Measurements from ENCODE around the gene ASIC4.

The ASIC4 gene

DNA sequence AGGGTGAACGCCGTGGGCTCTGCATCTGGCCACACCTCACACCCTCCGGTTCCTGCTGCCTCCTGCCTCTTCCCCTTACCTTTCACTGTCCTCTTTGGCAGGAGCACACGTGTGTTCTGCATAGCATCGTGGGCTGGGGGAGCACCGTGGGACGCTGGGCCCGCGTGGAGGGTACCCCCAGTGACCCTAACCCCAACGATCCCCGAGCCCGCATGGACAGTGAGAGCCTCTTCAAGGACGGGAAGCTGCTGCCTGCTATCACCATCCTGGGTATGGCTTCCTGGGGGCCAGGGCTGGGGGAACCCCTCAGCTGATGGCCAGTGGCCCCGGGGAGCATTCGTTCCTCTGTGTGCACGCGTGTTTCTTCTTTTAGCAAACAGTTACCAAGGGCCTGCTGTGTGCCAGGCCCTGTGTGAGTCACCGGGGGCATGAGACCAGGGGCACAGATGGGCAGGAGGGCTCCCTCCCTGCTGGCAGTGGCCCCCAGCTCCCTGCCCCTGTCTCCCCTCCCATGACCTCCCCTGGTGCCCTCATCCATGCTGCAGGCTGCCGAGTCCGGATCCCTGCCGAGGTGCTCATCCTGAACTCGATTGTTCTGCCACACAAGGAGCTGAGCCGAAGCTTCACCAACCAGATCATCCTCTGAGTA lies 8.0 kb upstream of the ASIC4 start:
- TF ChIP-seq, protein P1, sequence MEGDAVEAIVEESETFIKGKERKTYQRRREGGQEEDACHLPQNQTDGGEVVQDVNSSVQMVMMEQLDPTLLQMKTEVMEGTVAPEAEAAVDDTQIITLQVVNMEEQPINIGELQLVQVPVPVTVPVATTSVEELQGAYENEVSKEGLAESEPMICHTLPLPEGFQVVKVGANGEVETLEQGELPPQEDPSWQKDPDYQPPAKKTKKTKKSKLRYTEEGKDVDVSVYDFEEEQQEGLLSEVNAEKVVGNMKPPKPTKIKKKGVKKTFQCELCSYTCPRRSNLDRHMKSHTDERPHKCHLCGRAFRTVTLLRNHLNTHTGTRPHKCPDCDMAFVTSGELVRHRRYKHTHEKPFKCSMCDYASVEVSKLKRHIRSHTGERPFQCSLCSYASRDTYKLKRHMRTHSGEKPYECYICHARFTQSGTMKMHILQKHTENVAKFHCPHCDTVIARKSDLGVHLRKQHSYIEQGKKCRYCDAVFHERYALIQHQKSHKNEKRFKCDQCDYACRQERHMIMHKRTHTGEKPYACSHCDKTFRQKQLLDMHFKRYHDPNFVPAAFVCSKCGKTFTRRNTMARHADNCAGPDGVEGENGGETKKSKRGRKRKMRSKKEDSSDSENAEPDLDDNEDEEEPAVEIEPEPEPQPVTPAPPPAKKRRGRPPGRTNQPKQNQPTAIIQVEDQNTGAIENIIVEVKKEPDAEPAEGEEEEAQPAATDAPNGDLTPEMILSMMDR (IDR thresholded peaks at IDR 0.05; ENCODE audit: insufficient read depth, missing control alignments): no peak
- FAIRE-seq: no peak
- no peak for DNase-seq (ENCODE audit: insufficient read length, low spot score)

DNA sequence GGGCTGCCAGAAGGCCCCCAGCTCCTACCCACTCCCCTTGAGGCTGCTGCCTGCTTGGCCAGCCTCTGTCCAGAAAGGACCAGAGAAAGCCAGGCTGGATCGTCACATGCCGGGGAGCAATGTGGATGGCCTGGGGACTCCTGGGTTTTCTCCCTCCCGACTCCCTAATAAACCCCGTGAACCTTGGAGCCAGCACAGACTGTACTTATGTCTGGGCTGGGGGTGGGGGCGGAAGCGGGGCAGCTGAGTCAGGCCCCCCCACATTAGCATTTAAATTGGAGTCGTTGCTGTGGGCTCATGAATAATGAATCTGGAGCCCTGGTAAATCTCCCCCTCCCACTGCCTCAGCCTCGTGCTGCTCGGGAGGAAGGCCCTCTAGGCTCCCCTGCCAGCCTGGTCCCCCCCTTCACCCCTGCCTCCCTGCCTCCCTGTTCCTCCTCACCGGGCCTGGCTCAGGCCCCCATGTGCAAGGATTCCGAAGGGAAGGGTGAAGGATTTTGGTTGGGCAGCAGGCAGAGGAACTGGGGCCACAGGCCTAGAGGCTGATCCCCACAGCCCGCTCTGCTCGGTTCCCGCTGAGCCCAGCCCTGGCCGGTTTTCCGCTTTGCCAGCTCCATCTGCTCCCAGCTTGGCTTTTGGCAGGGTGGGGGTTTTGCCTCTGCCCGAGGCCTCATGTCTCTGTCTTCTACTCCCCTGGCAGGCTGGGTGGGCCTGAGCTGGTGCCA lies 7.3 kb upstream of the ASIC4 start:
- DNase-seq (ENCODE audit: insufficient read length, low spot score) (no peak), FAIRE-seq (no peak)
- TF ChIP-seq, protein P1 (IDR thresholded peaks at IDR 0.05; ENCODE audit: insufficient read depth, missing control alignments): no peak

DNA sequence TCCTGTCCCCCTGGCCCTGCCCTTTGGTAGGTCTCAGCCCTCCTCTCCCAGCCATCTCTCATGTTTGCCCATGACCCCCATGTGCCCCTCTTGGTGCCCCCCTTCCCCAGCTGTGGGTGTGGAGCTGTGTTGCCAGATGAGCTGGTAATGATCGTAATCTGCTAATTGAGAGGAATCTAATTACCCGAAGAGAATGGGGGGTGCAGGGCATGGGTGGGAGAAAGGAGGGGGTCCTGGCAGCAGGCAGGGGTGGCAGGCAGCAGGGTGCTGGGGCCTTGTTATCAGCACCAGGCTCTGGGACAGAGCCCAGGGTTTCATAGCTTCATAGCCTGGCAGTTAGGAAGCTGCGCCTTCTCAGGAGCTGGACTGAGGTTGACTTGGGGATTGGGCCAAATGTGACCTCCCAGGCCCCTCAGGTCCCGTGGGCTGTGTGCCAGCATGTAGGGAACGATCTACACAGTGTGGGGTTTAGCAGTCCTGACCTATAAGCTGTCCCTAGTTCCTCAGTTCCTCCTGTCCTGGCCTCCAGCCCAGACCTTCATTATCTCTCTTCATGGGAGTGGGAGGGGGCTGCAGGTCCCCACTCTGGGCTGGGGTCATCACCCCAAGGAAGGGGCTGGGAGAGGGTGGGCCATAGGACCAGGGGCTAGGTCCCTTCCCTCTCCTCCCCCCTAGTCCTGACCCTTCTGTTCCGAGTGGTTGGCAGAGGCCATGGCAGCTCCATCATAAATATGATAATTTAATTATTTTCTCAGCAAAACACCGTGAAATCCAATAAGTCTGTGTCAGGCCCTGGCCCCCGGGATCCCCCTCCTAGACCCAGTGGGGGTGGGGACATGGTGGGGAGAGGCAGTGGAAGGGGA lies 6.5 kb upstream of the ASIC4 start:
- DNase-seq (ENCODE audit: insufficient read length, low spot score) (no peak), FAIRE-seq (no peak)
- TF ChIP-seq, protein P1 (IDR thresholded peaks at IDR 0.05; ENCODE audit: insufficient read depth, missing control alignments): no peak

DNA sequence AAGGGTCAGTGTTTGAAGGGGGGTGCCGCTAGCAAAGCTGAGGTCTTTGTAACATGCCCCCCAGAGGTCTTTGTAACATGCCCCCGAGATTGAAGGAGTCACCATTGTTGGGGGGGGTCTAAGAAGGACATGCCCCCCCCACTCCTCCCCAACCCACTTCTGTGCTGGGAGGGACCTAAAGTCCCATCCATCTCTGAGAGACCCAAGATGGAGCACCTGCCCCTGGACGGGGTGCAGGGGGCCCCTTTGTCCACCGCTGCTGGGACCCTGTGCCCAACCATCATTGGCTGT lies 5.9 kb upstream of the ASIC4 start:
- TF ChIP-seq, protein P1 (IDR thresholded peaks at IDR 0.05; ENCODE audit: insufficient read depth, missing control alignments): no peak
- DNase-seq (ENCODE audit: insufficient read length, low spot score) (no peak), FAIRE-seq (no peak)

DNA sequence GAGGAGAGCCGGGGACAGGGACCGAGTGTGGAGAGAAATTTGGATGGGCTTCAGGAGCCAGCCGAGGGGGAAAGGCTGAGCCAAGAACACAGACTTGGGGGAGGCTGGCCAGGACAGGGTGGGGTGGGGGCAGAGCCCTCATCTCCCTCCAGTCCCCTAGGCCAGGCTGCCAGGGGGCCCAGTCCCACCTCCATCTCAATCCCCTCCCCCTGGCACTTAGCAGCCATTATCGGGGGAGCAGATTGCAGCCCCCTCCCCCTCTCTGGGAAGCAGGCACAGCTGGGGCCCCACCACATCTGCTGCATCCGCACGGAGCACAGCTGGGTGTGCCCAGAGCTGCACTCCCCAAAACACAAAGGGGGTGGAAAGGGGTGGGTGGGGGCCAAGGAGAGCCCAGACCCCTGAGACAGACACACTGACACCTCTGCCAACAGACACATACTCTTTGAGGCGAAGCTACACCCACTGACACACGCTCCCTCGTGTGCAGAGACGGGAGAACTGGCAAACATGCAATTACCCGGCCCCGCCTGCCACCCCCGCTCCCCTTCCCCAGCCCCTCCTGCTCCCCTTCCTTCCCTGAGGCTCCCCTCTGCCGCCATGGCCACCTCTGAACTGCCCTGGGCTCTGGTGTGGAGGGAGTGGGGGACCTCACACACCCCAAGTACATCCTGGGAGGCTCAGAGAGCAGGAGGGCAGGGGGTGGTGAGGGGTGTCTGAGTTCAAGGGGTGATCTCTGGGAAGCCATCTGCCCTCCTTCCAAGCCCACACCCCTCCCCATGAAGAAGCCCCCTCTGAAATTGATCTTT lies 5.1 kb upstream of the ASIC4 start:
- no peak for FAIRE-seq
- DNase-seq (ENCODE audit: insufficient read length, low spot score): no peak
- TF ChIP-seq, protein P1 (IDR thresholded peaks at IDR 0.05; ENCODE audit: insufficient read depth, missing control alignments): no peak

DNA sequence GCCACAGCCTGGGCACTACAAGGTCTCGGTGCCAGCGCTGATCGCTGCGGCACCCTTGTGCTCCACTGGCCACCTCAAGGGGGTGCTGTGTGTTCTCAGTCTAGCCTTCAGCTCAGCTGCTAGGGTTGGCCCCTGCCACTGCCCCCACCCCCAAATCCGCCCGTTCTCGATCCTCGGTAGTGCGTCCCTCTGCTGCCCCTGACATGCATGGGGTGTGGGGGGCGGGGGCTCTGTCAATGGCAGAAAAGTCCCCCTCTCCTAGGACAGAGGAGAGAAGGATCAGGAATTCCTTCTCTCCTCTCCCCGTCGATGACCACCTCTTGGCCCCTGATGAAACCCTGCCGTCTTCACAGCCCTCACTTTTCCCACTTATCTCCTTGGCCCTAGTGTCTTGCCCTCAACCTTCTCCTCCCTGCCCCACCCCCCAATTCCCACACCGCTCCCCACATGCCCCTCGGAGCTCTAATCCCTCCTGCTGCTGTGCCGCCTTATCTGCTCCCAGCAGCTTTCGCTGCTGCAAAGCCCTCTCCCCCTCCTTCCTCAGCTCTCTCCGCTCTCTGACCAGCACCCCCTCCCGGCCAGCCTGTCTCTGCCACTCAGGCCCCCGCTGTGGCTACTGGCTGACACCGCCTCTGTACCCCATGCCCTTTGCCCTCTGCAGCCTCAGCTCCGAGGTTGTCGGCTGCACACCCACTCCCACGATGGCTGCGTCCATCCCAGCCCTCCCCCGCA lies 4.3 kb upstream of the ASIC4 start:
- TF ChIP-seq, protein P1 (IDR thresholded peaks at IDR 0.05; ENCODE audit: insufficient read depth, missing control alignments): peak; percentile 83
- FAIRE-seq: no peak
- DNase-seq (ENCODE audit: insufficient read length, low spot score): peak; percentile 76
